ENCODE results near the gene HSPB7. TPM values are rescaled to one million over a fixed set of nuclear protein-coding genes. Genes with fewer than 3 reads are reported as not detected.

HSPB7 gene
- total and polyA plus RNA-seq, 2 of the 8 experiments (the other 6 are each of a cell fraction or from before 2014, with no cell fraction given): not detected

GRCh38 chr1:16055613-16056520 lies 38.0 kb upstream of the HSPB7 start (continued):
- TF ChIP-seq CTCF (IDR thresholded peaks at IDR 0.05; ENCODE audit: control extremely low read depth in 1 of 3, insufficient read depth in 1 of 3, low read depth in 1 of 3, low read length in 3 of 3): peak; percentile 87 to 97 (median 90)
